ENCODE measurements around the gene DTX1.

Gene DTX1

GRCh38 chr12:113060336-113060960 lies 3.9 kb downstream of the DTX1 start:
- no peak for DNase-seq (ENCODE audit: low spot score)
- Histone ChIP-seq H3K4me3 (no peak overlapping the region), H3K27ac (no peak overlapping the region)
- TF ChIP-seq, protein P1, sequence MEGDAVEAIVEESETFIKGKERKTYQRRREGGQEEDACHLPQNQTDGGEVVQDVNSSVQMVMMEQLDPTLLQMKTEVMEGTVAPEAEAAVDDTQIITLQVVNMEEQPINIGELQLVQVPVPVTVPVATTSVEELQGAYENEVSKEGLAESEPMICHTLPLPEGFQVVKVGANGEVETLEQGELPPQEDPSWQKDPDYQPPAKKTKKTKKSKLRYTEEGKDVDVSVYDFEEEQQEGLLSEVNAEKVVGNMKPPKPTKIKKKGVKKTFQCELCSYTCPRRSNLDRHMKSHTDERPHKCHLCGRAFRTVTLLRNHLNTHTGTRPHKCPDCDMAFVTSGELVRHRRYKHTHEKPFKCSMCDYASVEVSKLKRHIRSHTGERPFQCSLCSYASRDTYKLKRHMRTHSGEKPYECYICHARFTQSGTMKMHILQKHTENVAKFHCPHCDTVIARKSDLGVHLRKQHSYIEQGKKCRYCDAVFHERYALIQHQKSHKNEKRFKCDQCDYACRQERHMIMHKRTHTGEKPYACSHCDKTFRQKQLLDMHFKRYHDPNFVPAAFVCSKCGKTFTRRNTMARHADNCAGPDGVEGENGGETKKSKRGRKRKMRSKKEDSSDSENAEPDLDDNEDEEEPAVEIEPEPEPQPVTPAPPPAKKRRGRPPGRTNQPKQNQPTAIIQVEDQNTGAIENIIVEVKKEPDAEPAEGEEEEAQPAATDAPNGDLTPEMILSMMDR (IDR thresholded peaks at IDR 0.05) = no peak

- TF ChIP-seq, protein P1 (IDR thresholded peaks at IDR 0.05) = no peak
- Histone ChIP-seq H3K27ac (no peak overlapping the region), H3K4me3 (no peak overlapping the region)
- DNase-seq (ENCODE audit: low spot score) = no peak
These were observed 4.6 kb downstream of the DTX1 start for GRCh38 chr12:113061061-113061694.

DNA sequence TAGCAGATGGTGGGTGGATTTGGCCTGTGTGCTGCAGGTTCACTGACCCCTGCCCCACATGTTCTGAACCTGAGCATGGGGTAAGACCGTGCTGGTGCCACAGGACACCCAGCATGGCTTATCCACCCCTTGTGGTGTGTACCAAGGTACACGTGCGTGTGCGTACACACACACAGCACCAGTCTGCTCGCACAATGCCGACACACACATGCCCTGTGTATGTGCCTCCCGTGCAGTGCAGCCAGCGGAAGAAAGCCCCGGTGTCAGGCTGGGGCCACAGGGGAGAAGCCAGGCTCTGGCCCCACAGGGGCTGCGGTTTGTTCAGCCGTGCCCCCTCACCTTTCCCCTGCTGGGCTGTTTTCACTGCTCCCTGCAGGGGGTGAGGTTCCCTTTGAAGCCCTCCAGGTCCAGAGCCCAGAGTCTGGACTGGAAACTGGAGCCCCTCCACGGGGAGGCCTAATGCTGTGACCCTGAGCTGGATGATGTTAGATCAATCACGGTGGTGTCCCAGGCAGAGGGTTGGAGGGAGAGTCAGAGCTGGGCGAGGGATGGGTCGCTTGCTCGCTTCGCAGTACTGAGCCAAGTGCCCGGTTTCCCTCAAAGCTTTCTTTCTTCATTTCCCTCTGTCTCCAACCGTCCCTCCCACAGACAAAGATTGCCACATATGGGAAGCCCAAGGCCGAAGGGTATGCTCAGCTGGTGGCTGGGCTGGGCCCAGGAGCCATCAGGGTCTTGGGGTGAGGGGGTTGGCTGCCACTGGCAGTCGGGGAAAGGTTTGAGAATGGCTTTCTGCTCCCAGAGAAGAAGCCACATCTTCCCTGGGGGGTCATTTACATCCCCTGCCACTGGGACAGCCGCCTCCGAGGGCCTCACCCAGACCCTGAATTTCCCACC lies 6.2 kb downstream of the DTX1 start:
- Histone ChIP-seq H3K4me3 (no peak overlapping the region), H3K27ac (no peak overlapping the region)
- DNase-seq (ENCODE audit: low spot score) = no peak
- TF ChIP-seq, protein P1 (IDR thresholded peaks at IDR 0.05) = no peak

DNA sequence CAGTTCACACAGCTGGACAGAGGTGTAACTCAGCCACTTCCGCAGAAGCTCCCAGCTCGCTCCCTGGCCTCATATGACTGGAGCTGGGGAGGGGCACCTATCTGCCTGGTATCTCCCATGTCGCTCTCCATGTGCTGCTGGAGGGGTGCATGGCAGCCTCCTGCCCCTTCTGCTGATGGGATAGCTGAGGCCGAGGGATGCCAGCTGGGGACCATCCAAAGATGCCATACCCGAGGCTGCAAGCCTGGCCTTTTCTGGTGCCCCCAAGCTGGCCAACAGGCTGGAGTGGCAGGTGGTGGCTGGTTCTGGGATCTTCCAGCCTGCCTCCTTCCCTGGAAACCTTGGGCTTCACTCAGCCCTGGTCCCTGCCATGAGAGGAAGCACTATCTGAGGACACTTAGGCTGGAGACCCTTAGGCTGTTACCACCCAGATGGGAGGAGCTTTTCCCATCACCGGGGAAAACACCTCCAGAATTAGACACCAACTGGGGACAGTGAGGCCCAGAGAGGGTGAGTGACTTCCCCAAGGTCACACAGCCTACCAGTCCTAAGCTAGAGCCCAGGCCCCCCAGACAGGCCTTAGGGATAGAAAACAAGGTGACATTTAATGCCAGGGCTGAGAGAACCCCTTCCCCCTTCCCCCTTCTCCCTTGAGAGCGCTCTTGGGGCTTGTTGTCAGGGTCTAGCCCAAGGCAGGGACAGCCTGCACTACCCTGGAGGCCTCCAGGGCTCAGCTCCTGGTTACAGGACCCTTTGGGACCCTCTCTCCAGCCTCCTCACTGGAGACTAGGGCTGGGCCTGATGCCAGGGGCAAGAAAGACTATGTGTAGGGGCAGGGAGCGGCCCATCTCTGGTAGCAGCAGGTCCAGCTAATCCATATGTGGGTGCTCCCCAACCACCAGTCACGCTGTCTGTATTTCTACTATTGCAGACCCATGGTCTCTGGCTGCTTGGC lies 7.1 kb downstream of the DTX1 start:
- Histone ChIP-seq H3K27ac (no peak overlapping the region), H3K4me3 (no peak overlapping the region)
- TF ChIP-seq, protein P1 (IDR thresholded peaks at IDR 0.05) = no peak
- no peak for DNase-seq (ENCODE audit: low spot score)

DNA sequence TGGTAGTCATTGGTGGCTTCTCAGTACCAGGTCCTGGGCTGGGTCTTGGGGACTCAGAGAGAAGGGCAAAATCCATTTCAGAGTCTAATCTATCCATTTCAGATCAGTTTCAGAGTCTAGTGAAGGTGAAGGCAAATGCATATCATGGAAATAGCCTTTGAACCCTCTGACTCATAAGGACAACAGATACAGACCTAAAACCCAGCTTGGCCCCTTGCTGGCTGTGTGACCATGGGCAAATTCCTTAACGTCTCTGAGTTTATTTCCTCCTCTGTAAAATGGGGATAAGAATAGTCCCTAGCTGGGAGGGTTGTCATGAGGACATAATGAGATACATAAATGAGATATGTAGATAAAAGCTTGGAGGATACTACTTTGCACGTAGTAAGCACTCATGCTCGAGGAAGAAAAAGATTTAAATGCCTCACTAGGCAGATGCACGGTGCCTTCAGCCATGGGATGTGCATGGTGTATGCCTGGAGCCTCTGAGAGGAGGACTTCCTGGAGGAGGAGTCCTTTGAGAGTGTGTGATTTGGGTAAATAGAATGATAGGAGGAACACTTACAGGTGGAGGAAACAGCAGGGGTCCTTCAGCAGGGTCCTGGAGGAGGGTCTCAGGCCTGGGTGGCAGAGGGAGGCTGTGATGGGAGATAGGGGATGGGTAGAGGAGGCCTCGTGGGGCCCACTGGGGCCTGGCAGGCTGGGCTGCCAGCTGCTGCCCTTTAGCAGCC lies 8.0 kb downstream of the DTX1 start:
- Histone ChIP-seq H3K27ac (no peak overlapping the region), H3K4me3 (no peak overlapping the region)
- TF ChIP-seq, protein P1 (IDR thresholded peaks at IDR 0.05) = no peak
- DNase-seq (ENCODE audit: low spot score) = no peak

Measured in coronary artery (tissue), 2 donors.